PFSK-1 (cell line): ENCODE data around the gene BMX.

Experiments used
- FOXP2 ChIP-seq: optimal IDR thresholded peaks from 2 replicates; pipeline ENCODE3; 2011; ENCODE audit warnings: borderline replicate concordance, control low read depth, inconsistent platforms; ENCODE audit not compliant: insufficient read depth; ENCODE audit errors: extremely low read length, extremely low read depth
- POLR2AphosphoS5 ChIP-seq: IDR thresholded peaks from 2 replicates; pipeline ENCODE4 v1.6.1; 2012; ENCODE audit warnings: low read depth, mild to moderate bottlenecking, control low read depth, low read length, moderate library complexity
- SIN3A ChIP-seq: IDR thresholded peaks from 2 replicates; pipeline ENCODE4 v1.6.1; 2012; ENCODE audit warnings: mild to moderate bottlenecking, low read length, moderate library complexity, borderline replicate concordance; ENCODE audit not compliant: insufficient read depth
- TAF1 ChIP-seq: IDR thresholded peaks from 2 replicates; pipeline ENCODE4 v1.6.1; 2012; ENCODE audit warnings: low read length, control low read depth, borderline replicate concordance; ENCODE audit not compliant: insufficient read depth
- TF ChIP-seq, protein P1 (sequence below), 2 experiments: IDR thresholded peaks; 2 replicates each; pipeline versions ENCODE4 v1.6.1 to v1.8.0; 2011 to 2012; ENCODE audit warnings: low read depth in 2 of 2, low read length in 2 of 2, control low read depth in 1 of 2, inconsistent platforms in 1 of 2, mild to moderate bottlenecking in 1 of 2, moderate library complexity in 1 of 2; ENCODE audit not compliant: insufficient read depth in 1 of 2

Gene BMX

DNA sequence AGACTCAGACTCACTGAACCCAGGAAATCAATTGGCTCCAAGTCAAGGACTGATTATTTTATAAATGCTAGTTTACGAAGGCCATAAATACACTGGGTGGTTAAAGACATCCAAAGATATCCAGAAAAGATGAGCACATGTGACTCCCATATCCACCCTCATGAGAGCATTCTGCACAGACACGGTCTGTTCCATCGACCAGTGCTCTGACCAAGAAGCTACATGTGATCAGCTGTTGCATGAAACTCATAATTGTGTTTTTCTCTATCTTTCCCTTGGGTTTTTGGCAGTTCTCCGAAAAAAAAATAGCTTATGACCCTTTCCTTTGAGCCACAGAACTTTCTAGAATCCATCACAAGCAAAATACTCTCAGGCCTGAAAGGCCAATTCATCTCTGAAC is 4.8 kb upstream of the BMX start:
- TF ChIP-seq FOXP2 (no peak), POLR2AphosphoS5 (no peak), TAF1 (no peak), SIN3A (no peak)
- TF ChIP-seq, protein P1, sequence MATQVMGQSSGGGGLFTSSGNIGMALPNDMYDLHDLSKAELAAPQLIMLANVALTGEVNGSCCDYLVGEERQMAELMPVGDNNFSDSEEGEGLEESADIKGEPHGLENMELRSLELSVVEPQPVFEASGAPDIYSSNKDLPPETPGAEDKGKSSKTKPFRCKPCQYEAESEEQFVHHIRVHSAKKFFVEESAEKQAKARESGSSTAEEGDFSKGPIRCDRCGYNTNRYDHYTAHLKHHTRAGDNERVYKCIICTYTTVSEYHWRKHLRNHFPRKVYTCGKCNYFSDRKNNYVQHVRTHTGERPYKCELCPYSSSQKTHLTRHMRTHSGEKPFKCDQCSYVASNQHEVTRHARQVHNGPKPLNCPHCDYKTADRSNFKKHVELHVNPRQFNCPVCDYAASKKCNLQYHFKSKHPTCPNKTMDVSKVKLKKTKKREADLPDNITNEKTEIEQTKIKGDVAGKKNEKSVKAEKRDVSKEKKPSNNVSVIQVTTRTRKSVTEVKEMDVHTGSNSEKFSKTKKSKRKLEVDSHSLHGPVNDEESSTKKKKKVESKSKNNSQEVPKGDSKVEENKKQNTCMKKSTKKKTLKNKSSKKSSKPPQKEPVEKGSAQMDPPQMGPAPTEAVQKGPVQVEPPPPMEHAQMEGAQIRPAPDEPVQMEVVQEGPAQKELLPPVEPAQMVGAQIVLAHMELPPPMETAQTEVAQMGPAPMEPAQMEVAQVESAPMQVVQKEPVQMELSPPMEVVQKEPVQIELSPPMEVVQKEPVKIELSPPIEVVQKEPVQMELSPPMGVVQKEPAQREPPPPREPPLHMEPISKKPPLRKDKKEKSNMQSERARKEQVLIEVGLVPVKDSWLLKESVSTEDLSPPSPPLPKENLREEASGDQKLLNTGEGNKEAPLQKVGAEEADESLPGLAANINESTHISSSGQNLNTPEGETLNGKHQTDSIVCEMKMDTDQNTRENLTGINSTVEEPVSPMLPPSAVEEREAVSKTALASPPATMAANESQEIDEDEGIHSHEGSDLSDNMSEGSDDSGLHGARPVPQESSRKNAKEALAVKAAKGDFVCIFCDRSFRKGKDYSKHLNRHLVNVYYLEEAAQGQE (IDR thresholded peaks at IDR 0.05; ENCODE audit: insufficient read depth in 1 of 2, low read depth in 2 of 2, low read length in 2 of 2): no peak

DNA sequence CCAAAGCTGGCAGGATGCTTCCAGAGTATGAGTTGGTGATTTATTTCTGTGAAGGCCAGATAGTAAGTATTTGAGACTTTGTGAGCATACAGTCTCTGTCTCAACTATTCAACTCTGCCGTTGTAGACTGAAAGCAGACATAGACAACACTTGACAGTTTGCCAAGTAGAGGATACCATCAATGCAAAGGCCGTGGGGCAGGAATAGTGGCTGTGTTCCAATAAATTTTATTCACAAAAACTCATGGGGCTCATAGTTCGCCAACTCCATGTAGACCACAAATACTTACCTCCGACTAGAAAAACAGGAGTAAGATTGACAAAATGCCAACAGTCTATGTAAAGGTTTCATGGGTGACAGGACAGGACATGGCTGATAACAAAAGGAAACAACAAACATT is 3.8 kb upstream of the BMX start:
- no peak for TF ChIP-seq TAF1

DNA sequence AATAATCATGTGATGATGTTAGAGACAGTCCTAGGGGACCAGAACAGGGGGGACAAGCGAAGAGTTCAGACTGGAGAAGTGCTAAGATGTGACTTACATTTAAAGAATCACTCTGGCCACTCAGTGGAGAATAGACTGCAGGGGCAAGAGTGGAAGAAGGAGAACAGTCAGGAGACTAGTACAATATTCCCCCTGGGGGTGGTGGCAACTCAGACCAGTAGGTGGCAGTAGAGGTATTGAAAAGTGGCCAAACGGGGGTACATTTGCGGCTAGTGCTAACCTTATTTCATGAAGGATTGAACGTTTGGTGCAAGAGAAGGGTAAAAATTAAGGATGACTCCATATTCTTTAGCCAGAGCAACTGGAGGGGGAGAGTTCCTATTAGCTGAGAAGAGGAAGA is 2.7 kb upstream of the BMX start:
- TF ChIP-seq, protein P1 (IDR thresholded peaks at IDR 0.05; ENCODE audit: insufficient read depth in 1 of 2, low read depth in 2 of 2, low read length in 2 of 2): no peak
- no peak for TF ChIP-seq POLR2AphosphoS5
- TF ChIP-seq FOXP2: no peak
- TF ChIP-seq TAF1: no peak
- TF ChIP-seq SIN3A: no peak

- TF ChIP-seq TAF1 (no peak), SIN3A (no peak), POLR2AphosphoS5 (no peak), FOXP2 (no peak)
- TF ChIP-seq, protein P1 (IDR thresholded peaks at IDR 0.05; ENCODE audit: insufficient read depth in 1 of 2, low read depth in 2 of 2, low read length in 2 of 2): no peak
Measured at GRCh38 chrX:15498741-15499140, 1.9 kb upstream of the BMX start.

GRCh38 chrX:15499976-15500375 is 631 bp upstream of the BMX start:
- TF ChIP-seq TAF1: no peak
- TF ChIP-seq, protein P1 (IDR thresholded peaks at IDR 0.05; ENCODE audit: insufficient read depth in 1 of 2, low read depth in 2 of 2, low read length in 2 of 2): no peak
- no peak for TF ChIP-seq POLR2AphosphoS5
- no peak for TF ChIP-seq FOXP2
